ENCODE measurements around the gene C1orf50. TPM values are rescaled to one million over a fixed set of nuclear protein-coding genes. Genes with fewer than 3 reads are reported as not detected.

The C1orf50 gene
- total RNA-seq, 1 experiment from 2014 or later = 5.1 TPM

- no peaks in the 10 kb centered on the region for H3K27me3 Mint-ChIP-seq (ENCODE audit: low read depth)
- ATAC-seq (peak; percentile 83), DNase-seq (ENCODE audit: low spot score) (peak; percentile 91)
- H3K36me3 Mint-ChIP-seq = peaks cover 9% of the 10 kb centered on the region
- H3K27ac Mint-ChIP-seq = peak within 1 kb of the TSS; percentile 88
- CTCF ChIA-PET = interaction anchor here (0.7 to 3.2 kb wide), 8 partner anchors 30 to 257 kb away, joined by 3 to 17 read pairs (median 6); partner anchors contain the start of genes C1orf50, P3H1 and ZNF691
- H3K9me3 Mint-ChIP-seq = no peaks in the 10 kb centered on the region
- peaks cover 17% of the 10 kb centered on the region for H3K4me1 Mint-ChIP-seq
- peak within 1 kb of the TSS; percentile 78 for H3K4me3 Mint-ChIP-seq
- POLR2A ChIA-PET = interaction anchor here (0.6 to 1.3 kb wide), 4 partner anchors 50 to 108 kb away, joined by 3 to 4 read pairs (median 3); partner anchors contain the start of genes C1orf50 and P3H1
- TF ChIP-seq RELA (CRISPR knock-in tag; IDR thresholded peaks at IDR 0.05; ENCODE audit: borderline replicate concordance) (no peak), NFE2L1 (CRISPR knock-in tag; IDR thresholded peaks at IDR 0.05) (no peak), TEAD1 (CRISPR knock-in tag; IDR thresholded peaks at IDR 0.05) (no peak), FOXK1 (CRISPR knock-in tag; IDR thresholded peaks at IDR 0.05) (no peak), NFATC4 (CRISPR knock-in tag; IDR thresholded peaks at IDR 0.05) (no peak), MLX (CRISPR knock-in tag; IDR thresholded peaks at IDR 0.05) (no peak), ZNF512 (CRISPR knock-in tag; IDR thresholded peaks at IDR 0.05; ENCODE audit: borderline replicate concordance) (no peak), GTF2I (CRISPR knock-in tag; conservative IDR thresholded peaks at IDR 0.05) (peak; percentile 57; the same call in 1 of the 2 replicates), FOXJ3 (CRISPR knock-in tag; IDR thresholded peaks at IDR 0.05; ENCODE audit: borderline replicate concordance) (no peak), ZNF263 (CRISPR knock-in tag; IDR thresholded peaks at IDR 0.05; ENCODE audit: low read depth) (no peak), ETV6 (CRISPR knock-in tag; IDR thresholded peaks at IDR 0.05) (no peak), ELF4 (CRISPR knock-in tag; IDR thresholded peaks at IDR 0.05; ENCODE audit: low read depth) (no peak), GABPB1 (CRISPR knock-in tag; IDR thresholded peaks at IDR 0.05) (no peak), ZNF121 (CRISPR knock-in tag; IDR thresholded peaks at IDR 0.05) (no peak), NR2C2 (CRISPR knock-in tag; IDR thresholded peaks at IDR 0.05) (no peak), ESRRA (CRISPR knock-in tag; IDR thresholded peaks at IDR 0.05; ENCODE audit: borderline replicate concordance) (no peak), MXD4 (CRISPR knock-in tag; IDR thresholded peaks at IDR 0.05; ENCODE audit: borderline replicate concordance) (no peak), ZNF396 (CRISPR knock-in tag; IDR thresholded peaks at IDR 0.05; ENCODE audit: borderline replicate concordance) (no peak), FOXP1 (CRISPR knock-in tag; IDR thresholded peaks at IDR 0.05; ENCODE audit: borderline replicate concordance) (peak; percentile 64; the same call in 1 of the 2 replicates), SP1 (CRISPR knock-in tag; conservative IDR thresholded peaks at IDR 0.05) (peak; percentile 78; the same call in 1 of the 2 replicates)
- TF ChIP-seq, protein P1, sequence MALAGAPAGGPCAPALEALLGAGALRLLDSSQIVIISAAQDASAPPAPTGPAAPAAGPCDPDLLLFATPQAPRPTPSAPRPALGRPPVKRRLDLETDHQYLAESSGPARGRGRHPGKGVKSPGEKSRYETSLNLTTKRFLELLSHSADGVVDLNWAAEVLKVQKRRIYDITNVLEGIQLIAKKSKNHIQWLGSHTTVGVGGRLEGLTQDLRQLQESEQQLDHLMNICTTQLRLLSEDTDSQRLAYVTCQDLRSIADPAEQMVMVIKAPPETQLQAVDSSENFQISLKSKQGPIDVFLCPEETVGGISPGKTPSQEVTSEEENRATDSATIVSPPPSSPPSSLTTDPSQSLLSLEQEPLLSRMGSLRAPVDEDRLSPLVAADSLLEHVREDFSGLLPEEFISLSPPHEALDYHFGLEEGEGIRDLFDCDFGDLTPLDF (CRISPR knock-in tag; IDR thresholded peaks at IDR 0.05) = no peak
- TF ChIP-seq, protein P2, sequence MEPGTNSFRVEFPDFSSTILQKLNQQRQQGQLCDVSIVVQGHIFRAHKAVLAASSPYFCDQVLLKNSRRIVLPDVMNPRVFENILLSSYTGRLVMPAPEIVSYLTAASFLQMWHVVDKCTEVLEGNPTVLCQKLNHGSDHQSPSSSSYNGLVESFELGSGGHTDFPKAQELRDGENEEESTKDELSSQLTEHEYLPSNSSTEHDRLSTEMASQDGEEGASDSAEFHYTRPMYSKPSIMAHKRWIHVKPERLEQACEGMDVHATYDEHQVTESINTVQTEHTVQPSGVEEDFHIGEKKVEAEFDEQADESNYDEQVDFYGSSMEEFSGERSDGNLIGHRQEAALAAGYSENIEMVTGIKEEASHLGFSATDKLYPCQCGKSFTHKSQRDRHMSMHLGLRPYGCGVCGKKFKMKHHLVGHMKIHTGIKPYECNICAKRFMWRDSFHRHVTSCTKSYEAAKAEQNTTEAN (CRISPR knock-in tag; IDR thresholded peaks at IDR 0.05) = no peak
- TF ChIP-seq, protein P3, sequence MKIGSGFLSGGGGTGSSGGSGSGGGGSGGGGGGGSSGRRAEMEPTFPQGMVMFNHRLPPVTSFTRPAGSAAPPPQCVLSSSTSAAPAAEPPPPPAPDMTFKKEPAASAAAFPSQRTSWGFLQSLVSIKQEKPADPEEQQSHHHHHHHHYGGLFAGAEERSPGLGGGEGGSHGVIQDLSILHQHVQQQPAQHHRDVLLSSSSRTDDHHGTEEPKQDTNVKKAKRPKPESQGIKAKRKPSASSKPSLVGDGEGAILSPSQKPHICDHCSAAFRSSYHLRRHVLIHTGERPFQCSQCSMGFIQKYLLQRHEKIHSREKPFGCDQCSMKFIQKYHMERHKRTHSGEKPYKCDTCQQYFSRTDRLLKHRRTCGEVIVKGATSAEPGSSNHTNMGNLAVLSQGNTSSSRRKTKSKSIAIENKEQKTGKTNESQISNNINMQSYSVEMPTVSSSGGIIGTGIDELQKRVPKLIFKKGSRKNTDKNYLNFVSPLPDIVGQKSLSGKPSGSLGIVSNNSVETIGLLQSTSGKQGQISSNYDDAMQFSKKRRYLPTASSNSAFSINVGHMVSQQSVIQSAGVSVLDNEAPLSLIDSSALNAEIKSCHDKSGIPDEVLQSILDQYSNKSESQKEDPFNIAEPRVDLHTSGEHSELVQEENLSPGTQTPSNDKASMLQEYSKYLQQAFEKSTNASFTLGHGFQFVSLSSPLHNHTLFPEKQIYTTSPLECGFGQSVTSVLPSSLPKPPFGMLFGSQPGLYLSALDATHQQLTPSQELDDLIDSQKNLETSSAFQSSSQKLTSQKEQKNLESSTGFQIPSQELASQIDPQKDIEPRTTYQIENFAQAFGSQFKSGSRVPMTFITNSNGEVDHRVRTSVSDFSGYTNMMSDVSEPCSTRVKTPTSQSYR (CRISPR knock-in tag; IDR thresholded peaks at IDR 0.05) = no peak
- TF ChIP-seq, protein P4, sequence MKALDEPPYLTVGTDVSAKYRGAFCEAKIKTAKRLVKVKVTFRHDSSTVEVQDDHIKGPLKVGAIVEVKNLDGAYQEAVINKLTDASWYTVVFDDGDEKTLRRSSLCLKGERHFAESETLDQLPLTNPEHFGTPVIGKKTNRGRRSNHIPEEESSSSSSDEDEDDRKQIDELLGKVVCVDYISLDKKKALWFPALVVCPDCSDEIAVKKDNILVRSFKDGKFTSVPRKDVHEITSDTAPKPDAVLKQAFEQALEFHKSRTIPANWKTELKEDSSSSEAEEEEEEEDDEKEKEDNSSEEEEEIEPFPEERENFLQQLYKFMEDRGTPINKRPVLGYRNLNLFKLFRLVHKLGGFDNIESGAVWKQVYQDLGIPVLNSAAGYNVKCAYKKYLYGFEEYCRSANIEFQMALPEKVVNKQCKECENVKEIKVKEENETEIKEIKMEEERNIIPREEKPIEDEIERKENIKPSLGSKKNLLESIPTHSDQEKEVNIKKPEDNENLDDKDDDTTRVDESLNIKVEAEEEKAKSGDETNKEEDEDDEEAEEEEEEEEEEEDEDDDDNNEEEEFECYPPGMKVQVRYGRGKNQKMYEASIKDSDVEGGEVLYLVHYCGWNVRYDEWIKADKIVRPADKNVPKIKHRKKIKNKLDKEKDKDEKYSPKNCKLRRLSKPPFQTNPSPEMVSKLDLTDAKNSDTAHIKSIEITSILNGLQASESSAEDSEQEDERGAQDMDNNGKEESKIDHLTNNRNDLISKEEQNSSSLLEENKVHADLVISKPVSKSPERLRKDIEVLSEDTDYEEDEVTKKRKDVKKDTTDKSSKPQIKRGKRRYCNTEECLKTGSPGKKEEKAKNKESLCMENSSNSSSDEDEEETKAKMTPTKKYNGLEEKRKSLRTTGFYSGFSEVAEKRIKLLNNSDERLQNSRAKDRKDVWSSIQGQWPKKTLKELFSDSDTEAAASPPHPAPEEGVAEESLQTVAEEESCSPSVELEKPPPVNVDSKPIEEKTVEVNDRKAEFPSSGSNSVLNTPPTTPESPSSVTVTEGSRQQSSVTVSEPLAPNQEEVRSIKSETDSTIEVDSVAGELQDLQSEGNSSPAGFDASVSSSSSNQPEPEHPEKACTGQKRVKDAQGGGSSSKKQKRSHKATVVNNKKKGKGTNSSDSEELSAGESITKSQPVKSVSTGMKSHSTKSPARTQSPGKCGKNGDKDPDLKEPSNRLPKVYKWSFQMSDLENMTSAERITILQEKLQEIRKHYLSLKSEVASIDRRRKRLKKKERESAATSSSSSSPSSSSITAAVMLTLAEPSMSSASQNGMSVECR (CRISPR knock-in tag; IDR thresholded peaks at IDR 0.05; ENCODE audit: borderline replicate concordance) = no peak
- TF ChIP-seq, protein P5, sequence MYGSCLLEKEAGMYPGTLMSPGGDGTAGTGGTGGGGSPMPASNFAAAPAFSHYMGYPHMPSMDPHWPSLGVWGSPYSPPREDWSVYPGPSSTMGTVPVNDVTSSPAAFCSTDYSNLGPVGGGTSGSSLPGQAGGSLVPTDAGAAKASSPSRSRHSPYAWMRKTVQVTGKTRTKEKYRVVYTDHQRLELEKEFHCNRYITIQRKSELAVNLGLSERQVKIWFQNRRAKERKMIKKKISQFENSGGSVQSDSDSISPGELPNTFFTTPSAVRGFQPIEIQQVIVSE (CRISPR knock-in tag; IDR thresholded peaks at IDR 0.05; ENCODE audit: borderline replicate concordance) = no peak
These were observed 49.8 kb downstream of the C1orf50 start, which contains the start of the genes ERMAP and SVBP for GRCh38 chr1:42816585-42817439. TSS of gene ERMAP (plus strand) at chr1:42817122. CDS start at chr1:42830449, 13,327 bp downstream. TSS of gene SVBP (minus strand) at chr1:42817397. CDS start at chr1:42816544, 853 bp downstream.
